Measurements from ENCODE around the gene INTS11. TPM values are rescaled to one million over a fixed set of nuclear protein-coding genes. Genes with fewer than 3 reads are reported as not detected.

The INTS11 gene
- total and polyA plus RNA-seq, 2 of the 13 experiments (the other 11 are each of a cell fraction or from before 2014, with no cell fraction given): 52.8 to 94.8 TPM

- TF ChIP-seq ZNF687 (CRISPR knock-in tag; IDR thresholded peaks at IDR 0.05): peak; percentile 51
- TF ChIP-seq YEATS4 (CRISPR knock-in tag; IDR thresholded peaks at IDR 0.05; ENCODE audit: borderline replicate concordance): no peak
- TF ChIP-seq ZNF749 (CRISPR knock-in tag; IDR thresholded peaks at IDR 0.05; ENCODE audit: borderline replicate concordance): 0 out of 2 replicates have a peak, but pooled peaks have one; percentile 63
- TF ChIP-seq RARA (CRISPR knock-in tag; IDR thresholded peaks at IDR 0.05): peak; percentile 53; the same call in 1 of the 2 replicates
- 0 out of 2 replicates have a peak, but pooled peaks have one; percentile 42 for TF ChIP-seq ZNF816 (CRISPR knock-in tag; IDR thresholded peaks at IDR 0.05; ENCODE audit: borderline replicate concordance)
- no peak for TF ChIP-seq FOXA1 (IDR thresholded peaks at IDR 0.05)
- no peak for TF ChIP-seq FOXA1 (CRISPR knock-in tag; IDR thresholded peaks at IDR 0.05)
- TF ChIP-seq PREB (CRISPR knock-in tag; IDR thresholded peaks at IDR 0.05): no peak
- TF ChIP-seq CCAR2 (optimal IDR thresholded peaks at IDR 0.05; ENCODE audit: low read depth, low read length): no peak
- no peak for TF ChIP-seq ZNF160 (CRISPR knock-in tag; IDR thresholded peaks at IDR 0.05)
- no peak for TF ChIP-seq ZNF704 (CRISPR knock-in tag; IDR thresholded peaks at IDR 0.05; ENCODE audit: borderline replicate concordance)
- no peak for TF ChIP-seq SPEN (CRISPR knock-in tag; IDR thresholded peaks at IDR 0.05; ENCODE audit: low read depth)
- 0 out of 2 replicates have a peak, but pooled peaks have one; percentile 23 for TF ChIP-seq HMG20B (CRISPR knock-in tag; conservative IDR thresholded peaks at IDR 0.05)
- TF ChIP-seq ZNF207 (IDR thresholded peaks at IDR 0.05; ENCODE audit: borderline replicate concordance): no peak
- TF ChIP-seq SIX1 (CRISPR knock-in tag; IDR thresholded peaks at IDR 0.05; ENCODE audit: borderline replicate concordance): no peak
- TF ChIP-seq HNRNPK (IDR thresholded peaks at IDR 0.05; ENCODE audit: low read depth, low read length, poor library complexity, severe bottlenecking): no peak
- TF ChIP-seq ZNF557 (CRISPR knock-in tag; IDR thresholded peaks at IDR 0.05): no peak
- TF ChIP-seq THAP7 (CRISPR knock-in tag; IDR thresholded peaks at IDR 0.05): no peak
- TF ChIP-seq, protein P1, sequence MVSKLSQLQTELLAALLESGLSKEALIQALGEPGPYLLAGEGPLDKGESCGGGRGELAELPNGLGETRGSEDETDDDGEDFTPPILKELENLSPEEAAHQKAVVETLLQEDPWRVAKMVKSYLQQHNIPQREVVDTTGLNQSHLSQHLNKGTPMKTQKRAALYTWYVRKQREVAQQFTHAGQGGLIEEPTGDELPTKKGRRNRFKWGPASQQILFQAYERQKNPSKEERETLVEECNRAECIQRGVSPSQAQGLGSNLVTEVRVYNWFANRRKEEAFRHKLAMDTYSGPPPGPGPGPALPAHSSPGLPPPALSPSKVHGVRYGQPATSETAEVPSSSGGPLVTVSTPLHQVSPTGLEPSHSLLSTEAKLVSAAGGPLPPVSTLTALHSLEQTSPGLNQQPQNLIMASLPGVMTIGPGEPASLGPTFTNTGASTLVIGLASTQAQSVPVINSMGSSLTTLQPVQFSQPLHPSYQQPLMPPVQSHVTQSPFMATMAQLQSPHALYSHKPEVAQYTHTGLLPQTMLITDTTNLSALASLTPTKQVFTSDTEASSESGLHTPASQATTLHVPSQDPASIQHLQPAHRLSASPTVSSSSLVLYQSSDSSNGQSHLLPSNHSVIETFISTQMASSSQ (IDR thresholded peaks at IDR 0.05; ENCODE audit: low read depth): no peak
- TF ChIP-seq, protein P1 (CRISPR knock-in tag; IDR thresholded peaks at IDR 0.05; ENCODE audit: borderline replicate concordance): no peak
Observed at GRCh38 chr1:1334835-1335234, 10.4 kb upstream of the INTS11 start (continued).
